Keratinocyte (primary cell): ENCODE results near the gene ZBTB40.

Source experiments
- CTCF ChIP-seq, 3 experiments: IDR thresholded peaks in 1 of 3; conservative IDR thresholded peaks in 1 of 3; optimal IDR thresholded peaks in 1 of 3; 2 replicates in 2 of 3; 3 replicates in 1 of 3; pipeline versions ENCODE3 to v1.5.1; 2011; ENCODE audit warnings: low read length in 3 of 3, mild to moderate bottlenecking in 3 of 3, moderate library complexity in 2 of 3, control low read depth in 1 of 3, inconsistent platforms in 1 of 3; ENCODE audit not compliant: insufficient read depth in 2 of 3; ENCODE audit errors: extremely low read depth in 1 of 3
- EZH2 ChIP-seq: IDR thresholded peaks from one replicate; pipeline ENCODE4 v1.6.1; 2012; ENCODE audit warnings: inconsistent platforms, mild to moderate bottlenecking, low read length, moderate library complexity

GRCh38 chr1:22404486-22404885 lies 47.2 kb upstream of the ZBTB40 start:
- no peak for TF ChIP-seq CTCF (optimal IDR thresholded peaks at IDR 0.05 in 1 of 3, IDR thresholded peaks at IDR 0.05 in 1 of 3, conservative IDR thresholded peaks at IDR 0.05 in 1 of 3; ENCODE audit: extremely low read depth in 1 of 3, insufficient read depth in 2 of 3, low read length in 3 of 3)
- no peak for TF ChIP-seq EZH2
